ENCODE measurements around the gene DBF4B.
A peak's percentile ranks its signal among the peaks of the same experiment; 100 is the strongest.

DBF4B gene

DNA sequence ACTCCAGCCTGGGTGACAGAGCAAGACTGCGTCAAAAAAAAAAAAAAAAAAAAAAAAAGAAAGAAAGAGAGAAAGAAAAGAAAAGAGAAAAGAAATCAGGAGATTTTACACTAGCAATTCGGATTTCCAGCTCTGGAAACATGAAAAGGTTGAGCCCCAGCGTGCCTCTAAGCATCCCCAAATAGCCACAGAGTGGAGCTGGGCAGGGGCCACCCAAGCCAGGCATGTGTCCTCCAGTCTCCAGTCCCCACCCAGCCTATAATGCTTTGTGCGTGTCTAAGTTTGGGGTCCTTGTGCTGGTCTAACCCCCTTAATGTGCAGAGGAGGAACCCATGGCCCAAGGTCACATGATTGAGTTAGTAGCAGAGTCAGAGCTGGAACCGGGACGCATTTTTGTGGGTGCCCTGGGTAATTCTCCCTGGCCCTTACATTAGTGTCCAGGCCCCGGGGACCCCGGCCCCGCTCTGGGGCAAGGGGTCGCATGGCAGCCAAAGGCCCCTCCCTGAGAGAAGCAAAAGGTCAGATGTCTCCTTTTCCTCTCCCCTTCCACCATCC is 70.3 kb downstream of the DBF4B start:
- H3K4me3 ChIP-seq (ENCODE audit: control insufficient read depth, low read depth, low read length) = no peak overlapping the region; the same call in 1 of the 2 replicates
- DNase-seq (ENCODE audit: low read depth) = no peak
- TF ChIP-seq, protein P1, sequence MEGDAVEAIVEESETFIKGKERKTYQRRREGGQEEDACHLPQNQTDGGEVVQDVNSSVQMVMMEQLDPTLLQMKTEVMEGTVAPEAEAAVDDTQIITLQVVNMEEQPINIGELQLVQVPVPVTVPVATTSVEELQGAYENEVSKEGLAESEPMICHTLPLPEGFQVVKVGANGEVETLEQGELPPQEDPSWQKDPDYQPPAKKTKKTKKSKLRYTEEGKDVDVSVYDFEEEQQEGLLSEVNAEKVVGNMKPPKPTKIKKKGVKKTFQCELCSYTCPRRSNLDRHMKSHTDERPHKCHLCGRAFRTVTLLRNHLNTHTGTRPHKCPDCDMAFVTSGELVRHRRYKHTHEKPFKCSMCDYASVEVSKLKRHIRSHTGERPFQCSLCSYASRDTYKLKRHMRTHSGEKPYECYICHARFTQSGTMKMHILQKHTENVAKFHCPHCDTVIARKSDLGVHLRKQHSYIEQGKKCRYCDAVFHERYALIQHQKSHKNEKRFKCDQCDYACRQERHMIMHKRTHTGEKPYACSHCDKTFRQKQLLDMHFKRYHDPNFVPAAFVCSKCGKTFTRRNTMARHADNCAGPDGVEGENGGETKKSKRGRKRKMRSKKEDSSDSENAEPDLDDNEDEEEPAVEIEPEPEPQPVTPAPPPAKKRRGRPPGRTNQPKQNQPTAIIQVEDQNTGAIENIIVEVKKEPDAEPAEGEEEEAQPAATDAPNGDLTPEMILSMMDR (IDR thresholded peaks at IDR 0.05; ENCODE audit: control insufficient read depth, insufficient read depth, low read depth, low read length, missing control alignments) = no peak

DNA sequence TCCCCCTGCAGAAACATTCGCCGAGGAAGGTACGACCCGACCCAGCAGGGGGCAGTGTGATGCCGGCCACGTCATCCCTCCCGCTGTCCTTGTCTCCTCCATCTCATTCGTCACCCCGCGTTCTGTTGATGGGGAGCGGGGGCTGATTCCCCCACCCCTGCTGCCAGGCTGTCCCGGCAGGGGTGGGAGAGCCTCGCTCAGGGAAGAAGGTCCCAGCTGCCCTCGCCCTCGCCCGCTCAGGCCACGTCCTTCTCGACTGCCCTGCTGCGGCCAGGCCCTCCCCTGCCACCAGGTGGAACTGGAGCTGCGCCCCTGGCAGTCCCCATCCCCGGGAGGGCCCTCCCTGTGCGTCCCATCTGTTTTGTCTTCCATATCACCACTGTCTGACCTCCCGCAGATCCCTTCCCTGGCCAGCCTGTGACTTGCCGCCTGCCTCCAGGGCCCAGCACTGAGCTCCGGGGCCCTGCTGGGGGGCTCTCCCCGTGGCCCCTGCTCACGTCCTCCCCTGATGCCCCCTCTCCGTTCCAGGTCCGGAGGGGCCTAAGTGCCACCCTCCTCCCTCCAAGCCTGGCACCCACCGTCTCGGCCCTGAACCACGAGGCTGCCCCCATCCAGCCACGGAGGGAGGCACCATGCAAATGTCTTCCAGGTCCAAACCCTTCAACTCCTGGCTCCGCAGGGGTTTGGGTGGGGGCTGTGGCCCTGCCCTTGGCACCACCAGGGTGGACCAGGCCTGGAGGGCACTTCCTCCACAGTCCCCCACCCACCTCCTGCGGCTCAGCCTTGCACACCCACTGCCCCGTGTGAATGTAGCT is 71.0 kb downstream of the DBF4B start:
- H3K4me3 ChIP-seq (ENCODE audit: control insufficient read depth, low read depth, low read length) = peak overlapping the region; percentile 36
- TF ChIP-seq, protein P1 (IDR thresholded peaks at IDR 0.05; ENCODE audit: control insufficient read depth, insufficient read depth, low read depth, low read length, missing control alignments) = peak; percentile 87
- DNase-seq (ENCODE audit: low read depth) = no peak

DNA sequence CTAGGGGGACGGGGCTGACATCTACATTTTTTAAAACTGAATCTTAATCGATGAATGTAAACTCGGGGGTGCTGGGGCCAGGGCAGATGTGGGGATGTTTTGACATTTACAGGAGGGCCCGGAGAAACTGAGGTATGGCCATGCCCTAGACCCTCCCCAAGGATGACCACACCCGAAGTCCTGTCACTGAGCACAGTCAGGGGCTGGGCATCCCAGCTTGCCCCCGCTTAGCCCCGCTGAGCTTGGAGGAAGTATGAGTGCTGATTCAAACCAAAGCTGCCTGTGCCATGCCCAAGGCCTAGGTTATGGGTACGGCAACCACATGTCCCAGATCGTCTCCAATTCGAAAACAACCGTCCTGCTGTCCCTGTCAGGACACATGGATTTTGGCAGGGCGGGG is 71.7 kb downstream of the DBF4B start:
- H3K4me3 ChIP-seq (ENCODE audit: control insufficient read depth, low read depth, low read length) = no peak overlapping the region
- DNase-seq (ENCODE audit: low read depth) = no peak

DNA sequence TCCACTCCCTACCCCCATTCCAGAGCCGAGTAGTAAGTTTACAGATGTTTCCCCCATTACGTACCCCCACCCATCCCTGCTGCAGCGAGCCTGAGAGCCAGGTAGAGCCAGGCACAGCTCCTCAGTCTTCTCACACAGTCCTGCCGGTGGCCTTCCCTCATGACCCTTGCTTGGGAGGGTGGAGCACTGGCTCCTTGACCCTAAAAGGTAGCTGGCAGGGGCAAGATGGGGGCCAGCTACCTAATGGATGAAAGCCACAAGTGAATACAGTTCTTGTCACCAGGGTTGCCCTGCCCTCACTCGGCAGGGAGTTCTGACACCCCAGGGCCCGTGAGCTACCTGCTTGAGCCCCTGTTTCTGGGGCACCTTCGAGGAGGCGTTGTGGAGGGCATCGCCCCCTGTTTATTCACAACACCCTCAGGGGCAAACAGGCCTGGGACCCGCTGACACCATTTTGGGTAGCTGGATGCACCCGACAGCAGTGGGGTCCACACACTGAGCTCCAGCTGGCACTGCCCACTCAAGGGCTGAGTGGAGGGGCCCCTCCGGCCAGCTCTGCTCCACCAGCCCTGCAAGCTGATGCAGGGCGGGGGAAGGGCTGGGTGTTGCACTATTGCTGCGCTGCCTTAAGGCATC is 72.5 kb downstream of the DBF4B start:
- no peak for DNase-seq (ENCODE audit: low read depth)
- H3K4me3 ChIP-seq (ENCODE audit: control insufficient read depth, low read depth, low read length) = no peak overlapping the region
- TF ChIP-seq, protein P1 (IDR thresholded peaks at IDR 0.05; ENCODE audit: control insufficient read depth, insufficient read depth, low read depth, low read length, missing control alignments) = no peak

More for the DNA sequence above, 71.7 kb downstream of the DBF4B start:
- TF ChIP-seq, protein P1 (IDR thresholded peaks at IDR 0.05; ENCODE audit: control insufficient read depth, insufficient read depth, low read depth, low read length, missing control alignments) = no peak

DNA sequence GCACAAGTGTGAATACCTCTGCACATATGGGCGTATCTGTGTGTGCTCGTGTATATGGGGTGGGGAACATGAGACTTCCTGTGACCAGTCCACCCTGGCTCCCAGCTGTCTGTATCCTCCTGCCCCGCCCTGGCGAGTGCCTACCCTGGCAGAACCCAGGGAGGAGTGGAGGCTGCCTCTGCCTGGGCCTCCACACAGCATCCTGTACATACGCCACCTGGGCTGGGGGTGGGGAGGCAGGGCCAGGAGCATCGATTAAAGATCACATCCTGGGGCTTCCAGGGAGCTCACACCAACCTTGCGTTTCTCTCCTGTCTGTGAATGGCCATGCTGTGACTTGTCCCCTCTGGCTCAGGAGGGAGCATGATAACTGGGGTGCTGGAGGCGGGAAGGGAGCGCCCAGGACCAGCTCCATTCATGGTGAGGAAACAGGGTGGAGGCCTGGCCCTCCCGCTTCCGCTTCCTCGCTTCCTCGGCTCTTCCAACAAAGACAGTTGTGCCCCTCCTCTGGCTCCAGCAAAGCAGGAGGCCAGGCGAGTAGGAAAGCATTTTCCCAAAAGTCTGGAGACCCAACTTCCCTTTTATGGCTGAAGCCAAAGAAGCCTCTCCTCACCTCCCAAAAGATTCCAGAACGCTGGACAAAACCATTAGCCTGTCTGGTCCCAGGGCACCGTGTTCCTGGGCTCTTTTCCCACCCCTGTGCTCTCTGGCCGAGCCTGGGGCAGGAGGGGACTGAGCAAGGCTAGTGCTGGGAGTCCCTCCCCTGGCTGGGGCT is 73.3 kb downstream of the DBF4B start:
- TF ChIP-seq, protein P1 (IDR thresholded peaks at IDR 0.05; ENCODE audit: control insufficient read depth, insufficient read depth, low read depth, low read length, missing control alignments) = no peak
- no peak overlapping the region for H3K4me3 ChIP-seq (ENCODE audit: control insufficient read depth, low read depth, low read length)
- no peak for DNase-seq (ENCODE audit: low read depth)

DNA sequence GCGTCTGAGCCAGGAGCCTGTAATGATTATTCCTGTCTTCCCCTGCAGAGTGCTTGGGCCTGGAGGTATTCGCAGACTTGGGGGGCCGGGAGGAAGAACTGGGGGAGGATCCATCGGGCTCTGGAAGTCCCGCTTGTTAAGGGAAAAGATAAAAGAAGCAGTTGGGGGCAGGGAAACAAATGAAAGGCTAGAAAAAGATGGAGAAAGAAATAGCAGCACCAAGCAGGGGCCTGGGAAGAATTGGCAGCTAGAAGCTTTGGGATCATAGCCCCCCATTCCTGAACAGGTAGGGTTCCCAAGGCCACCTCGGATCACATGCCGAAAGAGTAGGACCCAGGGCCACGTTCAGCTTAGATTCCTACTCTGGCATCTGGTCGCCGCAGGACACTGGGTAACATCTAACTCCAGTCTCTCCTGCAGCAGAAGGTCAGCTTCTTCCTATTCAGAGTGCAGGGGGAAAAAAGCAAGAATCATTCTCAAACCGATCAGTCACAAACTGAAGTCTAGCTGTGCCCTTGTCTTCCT is 73.9 kb downstream of the DBF4B start:
- DNase-seq (ENCODE audit: low read depth) = no peak
- no peak overlapping the region for H3K4me3 ChIP-seq (ENCODE audit: control insufficient read depth, low read depth, low read length)
- TF ChIP-seq, protein P1 (IDR thresholded peaks at IDR 0.05; ENCODE audit: control insufficient read depth, insufficient read depth, low read depth, low read length, missing control alignments) = no peak
